Natural killer cell (primary cell): ENCODE data around the gene SCTR. TPM values are rescaled to one million over a fixed set of nuclear protein-coding genes. Genes with fewer than 3 reads are reported as not detected.
A peak's percentile ranks its signal among the peaks of the same experiment; 100 is the strongest.

Experiments
- ATAC-seq, 3 donors: fragments of 150-1000 bp in 2 of 3; fragments of 200-7000 bp in 1 of 3; cut with Tn5 transposase; 1 replicate in 1 of 3; 2 replicates in 2 of 3; pipeline ENCODE4 v1.10.0; 2021; ENCODE audit warnings: mild to moderate bottlenecking in 2 of 3, moderate library complexity in 2 of 3
- DNase-seq, 2 donors: peaks; one replicate each; pipeline versions ENCODE4 v3.0.0 to v3.0.0-alpha.2; 2013 to 2021; ENCODE audit warnings: mixed read lengths in 1 of 2
- H3K27ac ChIP-seq: one replicate; pipeline ENCODE4 v1.5.1; 2013; ENCODE audit warnings: mild to moderate bottlenecking, low read length
- H3K27me3 ChIP-seq: one replicate; pipeline ENCODE4 v1.6.1; 2013; ENCODE audit warnings: low read length; ENCODE audit not compliant: control insufficient read depth, insufficient read depth
- H3K36me3 ChIP-seq: one replicate; pipeline ENCODE4 v1.6.1; 2013; ENCODE audit warnings: low read length; ENCODE audit not compliant: control insufficient read depth, insufficient read depth
- H3K4me1 ChIP-seq: one replicate; pipeline ENCODE4 v1.6.1; 2013; ENCODE audit warnings: low read length; ENCODE audit not compliant: control insufficient read depth, insufficient read depth
- H3K4me3 ChIP-seq: one replicate; pipeline ENCODE4 v1.5.1; 2013; ENCODE audit warnings: low read length
- H3K9me3 ChIP-seq: one replicate; pipeline ENCODE4 v1.6.1; 2013; ENCODE audit warnings: low read length; ENCODE audit not compliant: control insufficient read depth, insufficient read depth
- H3K27ac Mint-ChIP-seq, 2 donors: one replicate each; pipeline ENCODE4 v1.8.0; 2022; ENCODE audit warnings: mild to moderate bottlenecking in 2 of 2, mixed read lengths in 2 of 2, moderate library complexity in 1 of 2
- H3K27me3 Mint-ChIP-seq, 2 donors: one replicate each; pipeline ENCODE4 v1.8.0; 2022; ENCODE audit warnings: low read depth in 2 of 2, mixed read lengths in 2 of 2
- H3K36me3 Mint-ChIP-seq: one replicate; pipeline ENCODE4 v1.8.0; 2022; ENCODE audit warnings: mixed read lengths
- H3K4me1 Mint-ChIP-seq, 2 donors: one replicate each; pipeline ENCODE4 v1.8.0; 2022; ENCODE audit warnings: mixed read lengths in 2 of 2
- H3K4me3 Mint-ChIP-seq: one replicate; pipeline ENCODE4 v1.8.0; 2022; ENCODE audit warnings: mild to moderate bottlenecking, moderate library complexity, mixed read lengths
- H3K9me3 Mint-ChIP-seq, 2 donors: one replicate each; pipeline ENCODE4 v1.8.0; 2022; ENCODE audit warnings: mixed read lengths in 2 of 2
- CTCF ChIP-seq: fragments of 200-600 bp; IDR thresholded peaks from one replicate; pipeline ENCODE4 v1.8.0; 2022; ENCODE audit warnings: antibody characterized with exemption
- WGBS: methylation state at CpG from one replicate; pipeline ENCODE4 v1.1.7; 2013; ENCODE audit warnings: missing lambda C conversion rate; ENCODE audit not compliant: insufficient coverage; 5-methylcytosine and 5-hydroxymethylcytosine counted together
- intact Hi-C: fragments of 100-400 bp; cut with micrococcal nuclease; formaldehyde crosslinking; loops from one replicate; pipeline ENCODE4 v1.14.2; 2022
- total RNA-seq, 4 donors: library from RNA; stranded (reverse); fragments of 120-200 nt in 1 of 4; gene quantifications; one replicate each; pipeline versions ENCODE4 v1.2.3 to v1.2.4, GENCODE V29; 2013 to 2022

The SCTR gene
- total RNA-seq, 3 donors from 2014 or later (not counting 1 experiment from before 2014, with no cell fraction given) = not detected

GRCh38 chr2:119429225-119429981 is 94.9 kb downstream of the SCTR start:
- Histone ChIP-seq H3K27me3 (peaks cover 14% of the 10 kb centered on the region), H3K36me3 (no peaks in the 10 kb centered on the region), H3K27ac (no peak overlapping the region), H3K4me1 (peaks cover 10% of the 10 kb centered on the region), H3K9me3 (no peaks in the 10 kb centered on the region), H3K4me3 (no peak overlapping the region)
- no peaks in the 10 kb centered on the region for H3K36me3 Mint-ChIP-seq
- no peak overlapping the region for H3K4me3 Mint-ChIP-seq
- no peak for ATAC-seq
- peaks cover 5 to 6% of the 10 kb centered on the region in 2 donors for H3K4me1 Mint-ChIP-seq
- intact Hi-C loops = no loop called here
- 85% methylated on average over 10 of the region's 10 CpGs for WGBS
- no peak for DNase-seq
- H3K27me3 Mint-ChIP-seq = peaks cover 64 to 79% of the 10 kb centered on the region in 2 donors
- no peaks in the 10 kb centered on the region for H3K9me3 Mint-ChIP-seq
- TF ChIP-seq CTCF = no peak
- H3K27ac Mint-ChIP-seq = no peak overlapping the region

- 81% methylated on average over 6 of the region's 7 CpGs for WGBS
- H3K4me3 Mint-ChIP-seq = no peak overlapping the region
- no peak overlapping the region for H3K27ac ChIP-seq
- no peak for ATAC-seq
- no peaks in the 10 kb centered on the region for H3K36me3 ChIP-seq
- H3K4me1 ChIP-seq = peaks cover 10% of the 10 kb centered on the region
- peaks cover 5 to 6% of the 10 kb centered on the region in 2 donors for H3K4me1 Mint-ChIP-seq
- peaks cover 58 to 76% of the 10 kb centered on the region in 2 donors for H3K27me3 Mint-ChIP-seq
- peaks cover 14% of the 10 kb centered on the region for H3K27me3 ChIP-seq
- DNase-seq = no peak
- H3K36me3 Mint-ChIP-seq = no peaks in the 10 kb centered on the region
- no peak overlapping the region for H3K4me3 ChIP-seq
- intact Hi-C loops = no loop called here
- H3K9me3 Mint-ChIP-seq = no peaks in the 10 kb centered on the region
- TF ChIP-seq CTCF = no peak
- no peaks in the 10 kb centered on the region for H3K9me3 ChIP-seq
- no peak overlapping the region for H3K27ac Mint-ChIP-seq
Measured at GRCh38 chr2:119428488-119429224, 95.6 kb downstream of the SCTR start.

- Mint-ChIP-seq H3K27me3 (peaks cover 49 to 76% of the 10 kb centered on the region in 2 donors), H3K4me1 (peaks cover 5 to 6% of the 10 kb centered on the region in 2 donors), H3K9me3 (no peaks in the 10 kb centered on the region), H3K27ac (peak overlapping the region in 1 of 2 donors; percentile 38), H3K4me3 (no peak overlapping the region), H3K36me3 (no peaks in the 10 kb centered on the region)
- no peak overlapping the region for H3K4me3 ChIP-seq
- no peak for TF ChIP-seq CTCF
- H3K27ac ChIP-seq = no peak overlapping the region
- no peaks in the 10 kb centered on the region for H3K9me3 ChIP-seq
- H3K36me3 ChIP-seq = no peaks in the 10 kb centered on the region
- H3K4me1 ChIP-seq = peaks cover 10% of the 10 kb centered on the region
- 82% methylated on average over 3 of the region's 3 CpGs for WGBS
- ATAC-seq (no peak), DNase-seq (no peak)
- H3K27me3 ChIP-seq = peaks cover 12% of the 10 kb centered on the region
- intact Hi-C loops = no loop called here
Measured at GRCh38 chr2:119427756-119428155, 96.5 kb downstream of the SCTR start.
